Measurements from ENCODE around the gene ERG28.

ERG28 gene

GRCh38 chr14:75628816-75629215, 31.9 kb downstream of the ERG28 start:
- no peaks in the 10 kb centered on the region for H3K36me3 ChIP-seq (ENCODE audit: insufficient read depth, low read length)
- no peak overlapping the region for H3K4me3 ChIP-seq (ENCODE audit: low read length)
- H3K9me3 ChIP-seq (ENCODE audit: low read length), result no peaks in the 10 kb centered on the region
- H3K4me1 ChIP-seq (ENCODE audit: insufficient read depth, low read length), result peaks cover 2% of the 10 kb centered on the region
- no peak overlapping the region for H2AFZ ChIP-seq (ENCODE audit: low read depth, low read length)
- no peaks in the 10 kb centered on the region for H3K27me3 ChIP-seq (ENCODE audit: insufficient read depth, low read length)

DNA sequence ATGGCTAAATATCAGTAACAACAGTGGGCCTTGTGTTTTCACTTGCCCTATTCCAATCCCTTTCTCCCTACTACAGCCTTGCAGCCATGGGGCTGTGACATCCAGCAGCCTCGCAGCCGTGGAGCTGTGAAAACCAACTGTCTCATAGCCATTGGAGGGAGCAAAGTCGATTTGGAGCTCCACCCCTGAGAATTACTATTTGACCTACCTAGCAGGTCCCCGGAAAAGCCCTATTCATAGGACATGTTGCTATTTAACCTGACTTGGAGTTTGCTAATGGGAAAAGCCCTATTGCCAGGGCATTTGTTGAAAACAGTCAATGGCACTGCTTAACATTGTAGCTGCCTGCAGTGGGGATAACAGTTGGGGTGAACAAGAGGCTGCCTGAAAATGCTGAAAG, 33.3 kb downstream of the ERG28 start:
- Histone ChIP-seq H3K9me3 (ENCODE audit: low read length) (no peaks in the 10 kb centered on the region), H3K27me3 (ENCODE audit: insufficient read depth, low read length) (no peaks in the 10 kb centered on the region), H3K4me3 (ENCODE audit: low read length) (no peak overlapping the region), H3K36me3 (ENCODE audit: insufficient read depth, low read length) (no peaks in the 10 kb centered on the region), H2AFZ (ENCODE audit: low read depth, low read length) (no peak overlapping the region), H3K4me1 (ENCODE audit: insufficient read depth, low read length) (peaks cover 2% of the 10 kb centered on the region)

DNA sequence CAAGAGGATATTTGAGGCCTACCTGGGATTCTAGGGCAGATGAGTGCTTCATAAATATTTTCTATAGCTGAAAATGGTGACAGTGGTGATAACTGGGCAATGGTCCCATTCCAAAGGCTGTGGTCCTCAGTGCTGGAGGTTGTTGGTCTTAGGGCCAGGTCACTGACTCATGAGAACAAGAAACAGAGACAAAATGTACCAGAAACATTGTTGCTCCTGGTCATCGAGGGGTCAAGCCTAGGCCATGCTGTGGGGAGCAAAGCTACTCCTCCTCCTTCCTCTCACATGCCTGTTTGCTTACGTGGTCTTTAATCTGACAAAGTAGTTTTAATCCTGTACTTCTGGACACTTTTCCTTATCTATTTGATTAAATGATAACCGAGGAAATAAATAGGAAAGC, 33.8 kb downstream of the ERG28 start:
- peaks cover 2% of the 10 kb centered on the region for H3K4me1 ChIP-seq (ENCODE audit: insufficient read depth, low read length)
- H3K27me3 ChIP-seq (ENCODE audit: insufficient read depth, low read length), result no peaks in the 10 kb centered on the region
- H2AFZ ChIP-seq (ENCODE audit: low read depth, low read length), result no peak overlapping the region
- H3K36me3 ChIP-seq (ENCODE audit: insufficient read depth, low read length), result no peaks in the 10 kb centered on the region
- no peaks in the 10 kb centered on the region for H3K9me3 ChIP-seq (ENCODE audit: low read length)
- no peak overlapping the region for H3K4me3 ChIP-seq (ENCODE audit: low read length)

- Histone ChIP-seq H3K36me3 (ENCODE audit: insufficient read depth, low read length) (no peaks in the 10 kb centered on the region), H3K27me3 (ENCODE audit: insufficient read depth, low read length) (no peaks in the 10 kb centered on the region), H3K4me1 (ENCODE audit: insufficient read depth, low read length) (peaks cover under 1% of the 10 kb centered on the region), H3K9me3 (ENCODE audit: low read length) (no peaks in the 10 kb centered on the region), H2AFZ (ENCODE audit: low read depth, low read length) (no peak overlapping the region), H3K4me3 (ENCODE audit: low read length) (no peak overlapping the region)
Measured at GRCh38 chr14:75626396-75626795, 34.3 kb downstream of the ERG28 start.

GRCh38 chr14:75625034-75625433, 35.6 kb downstream of the ERG28 start:
- Histone ChIP-seq H3K27me3 (ENCODE audit: insufficient read depth, low read length) (no peaks in the 10 kb centered on the region), H2AFZ (ENCODE audit: low read depth, low read length) (no peak overlapping the region), H3K36me3 (ENCODE audit: insufficient read depth, low read length) (no peaks in the 10 kb centered on the region), H3K4me3 (ENCODE audit: low read length) (no peak overlapping the region), H3K9me3 (ENCODE audit: low read length) (no peaks in the 10 kb centered on the region), H3K4me1 (ENCODE audit: insufficient read depth, low read length) (no peaks in the 10 kb centered on the region)

GRCh38 chr14:75619548-75619947, 41.1 kb downstream of the ERG28 start:
- H3K9me3 ChIP-seq (ENCODE audit: low read length), result no peaks in the 10 kb centered on the region
- H3K4me3 ChIP-seq (ENCODE audit: low read length), result no peak overlapping the region
- H3K36me3 ChIP-seq (ENCODE audit: insufficient read depth, low read length), result no peaks in the 10 kb centered on the region
- no peaks in the 10 kb centered on the region for H3K27me3 ChIP-seq (ENCODE audit: insufficient read depth, low read length)
- no peak overlapping the region for H2AFZ ChIP-seq (ENCODE audit: low read depth, low read length)
- no peaks in the 10 kb centered on the region for H3K4me1 ChIP-seq (ENCODE audit: insufficient read depth, low read length)

DNA sequence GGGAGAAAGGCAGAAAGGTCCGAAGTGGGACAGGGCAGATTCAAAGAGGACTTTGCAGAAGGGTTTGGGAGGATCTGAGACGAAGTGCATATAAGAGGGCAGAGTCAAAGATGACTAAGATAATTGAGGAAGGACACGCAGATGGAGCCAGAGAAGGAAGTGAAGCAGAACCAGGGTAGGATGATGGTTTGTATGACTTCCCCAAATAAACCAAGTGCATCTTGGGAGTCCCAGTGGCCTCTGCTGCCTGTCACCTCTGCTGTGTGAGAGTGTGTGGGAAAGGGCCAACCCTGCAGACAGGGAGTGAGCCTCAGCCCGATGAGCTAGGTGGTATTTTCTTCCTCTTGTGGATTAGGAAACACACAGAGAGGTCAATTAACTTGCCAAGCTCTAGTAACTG, 45.5 kb downstream of the ERG28 start:
- no peaks in the 10 kb centered on the region for H3K9me3 ChIP-seq (ENCODE audit: low read length)
- no peaks in the 10 kb centered on the region for H3K27me3 ChIP-seq (ENCODE audit: insufficient read depth, low read length)
- no peaks in the 10 kb centered on the region for H3K36me3 ChIP-seq (ENCODE audit: insufficient read depth, low read length)
- peaks cover 6% of the 10 kb centered on the region for H3K4me1 ChIP-seq (ENCODE audit: insufficient read depth, low read length)
- H2AFZ ChIP-seq (ENCODE audit: low read depth, low read length), result no peak overlapping the region
- H3K4me3 ChIP-seq (ENCODE audit: low read length), result no peak overlapping the region

- H3K4me1 ChIP-seq (ENCODE audit: insufficient read depth, low read length), result peaks cover 6% of the 10 kb centered on the region
- no peaks in the 10 kb centered on the region for H3K9me3 ChIP-seq (ENCODE audit: low read length)
- no peaks in the 10 kb centered on the region for H3K36me3 ChIP-seq (ENCODE audit: insufficient read depth, low read length)
- no peak overlapping the region for H2AFZ ChIP-seq (ENCODE audit: low read depth, low read length)
- H3K27me3 ChIP-seq (ENCODE audit: insufficient read depth, low read length), result no peaks in the 10 kb centered on the region
- H3K4me3 ChIP-seq (ENCODE audit: low read length), result no peak overlapping the region
Measured at GRCh38 chr14:75614179-75614578, 46.5 kb downstream of the ERG28 start.

GRCh38 chr14:75612157-75612556, 48.5 kb downstream of the ERG28 start:
- Histone ChIP-seq H3K36me3 (ENCODE audit: insufficient read depth, low read length) (no peaks in the 10 kb centered on the region), H3K4me3 (ENCODE audit: low read length) (no peak overlapping the region), H3K27me3 (ENCODE audit: insufficient read depth, low read length) (no peaks in the 10 kb centered on the region), H3K9me3 (ENCODE audit: low read length) (peaks cover 4% of the 10 kb centered on the region), H3K4me1 (ENCODE audit: insufficient read depth, low read length) (peaks cover 6% of the 10 kb centered on the region), H2AFZ (ENCODE audit: low read depth, low read length) (no peak overlapping the region)

GRCh38 chr14:75610834-75611233, 49.8 kb downstream of the ERG28 start:
- H3K4me1 ChIP-seq (ENCODE audit: insufficient read depth, low read length), result peaks cover 6% of the 10 kb centered on the region
- no peaks in the 10 kb centered on the region for H3K36me3 ChIP-seq (ENCODE audit: insufficient read depth, low read length)
- no peak overlapping the region for H2AFZ ChIP-seq (ENCODE audit: low read depth, low read length)
- no peaks in the 10 kb centered on the region for H3K27me3 ChIP-seq (ENCODE audit: insufficient read depth, low read length)
- H3K9me3 ChIP-seq (ENCODE audit: low read length), result peaks cover 4% of the 10 kb centered on the region
- H3K4me3 ChIP-seq (ENCODE audit: low read length), result no peak overlapping the region

DNA sequence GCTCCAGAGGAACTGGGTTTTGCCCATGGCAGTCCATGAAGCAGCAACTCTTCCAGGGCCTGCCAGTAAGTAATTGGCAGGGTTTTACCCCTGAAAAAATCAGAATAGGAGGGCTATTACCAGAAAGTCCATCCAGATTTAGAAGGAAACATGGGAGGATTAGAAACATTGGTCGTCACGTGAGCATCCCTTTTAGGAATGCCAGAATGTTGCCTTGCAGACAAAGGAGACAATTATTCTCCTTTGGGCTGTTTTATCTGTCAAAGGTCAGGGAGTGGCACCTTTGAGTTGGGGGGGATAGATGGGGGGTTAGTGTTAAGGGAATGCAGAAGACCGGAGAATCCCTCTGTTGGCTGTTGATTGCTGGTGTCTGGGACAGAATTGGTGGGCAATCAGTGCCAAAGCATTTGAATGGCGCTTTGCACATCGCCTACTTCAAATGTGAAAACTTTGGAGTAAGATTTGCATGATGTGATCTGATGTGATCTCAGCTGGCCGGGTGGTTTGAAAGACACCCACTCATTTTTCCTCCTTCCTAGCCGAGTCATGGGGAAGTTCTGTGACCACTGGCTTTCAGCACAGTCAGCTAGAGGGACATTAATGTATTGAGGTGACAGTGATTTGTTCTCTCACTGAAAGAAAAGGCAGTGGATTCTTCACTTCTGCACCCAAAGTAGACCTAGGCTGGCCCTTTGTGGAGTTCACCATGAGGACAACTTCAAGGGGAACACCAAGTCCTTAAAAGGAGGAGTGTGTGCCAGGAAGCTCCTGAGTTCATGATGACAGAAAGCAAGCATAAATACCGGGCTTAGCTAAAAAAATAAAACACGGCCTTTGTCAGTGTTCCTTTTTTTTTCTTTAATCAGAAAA, 50.8 kb downstream of the ERG28 start:
- Histone ChIP-seq H3K4me3 (ENCODE audit: low read length) (no peak overlapping the region), H3K27me3 (ENCODE audit: insufficient read depth, low read length) (no peaks in the 10 kb centered on the region), H2AFZ (ENCODE audit: low read depth, low read length) (no peak overlapping the region), H3K4me1 (ENCODE audit: insufficient read depth, low read length) (peaks cover 6% of the 10 kb centered on the region), H3K9me3 (ENCODE audit: low read length) (peaks cover 6% of the 10 kb centered on the region), H3K36me3 (ENCODE audit: insufficient read depth, low read length) (no peaks in the 10 kb centered on the region)

- Histone ChIP-seq H3K9me3 (ENCODE audit: low read length) (peaks cover 6% of the 10 kb centered on the region), H3K4me3 (ENCODE audit: low read length) (no peak overlapping the region), H3K27me3 (ENCODE audit: insufficient read depth, low read length) (no peaks in the 10 kb centered on the region), H3K36me3 (ENCODE audit: insufficient read depth, low read length) (no peaks in the 10 kb centered on the region), H3K4me1 (ENCODE audit: insufficient read depth, low read length) (peaks cover 6% of the 10 kb centered on the region), H2AFZ (ENCODE audit: low read depth, low read length) (no peak overlapping the region)
Measured at GRCh38 chr14:75609116-75609515, 51.6 kb downstream of the ERG28 start.

DNA sequence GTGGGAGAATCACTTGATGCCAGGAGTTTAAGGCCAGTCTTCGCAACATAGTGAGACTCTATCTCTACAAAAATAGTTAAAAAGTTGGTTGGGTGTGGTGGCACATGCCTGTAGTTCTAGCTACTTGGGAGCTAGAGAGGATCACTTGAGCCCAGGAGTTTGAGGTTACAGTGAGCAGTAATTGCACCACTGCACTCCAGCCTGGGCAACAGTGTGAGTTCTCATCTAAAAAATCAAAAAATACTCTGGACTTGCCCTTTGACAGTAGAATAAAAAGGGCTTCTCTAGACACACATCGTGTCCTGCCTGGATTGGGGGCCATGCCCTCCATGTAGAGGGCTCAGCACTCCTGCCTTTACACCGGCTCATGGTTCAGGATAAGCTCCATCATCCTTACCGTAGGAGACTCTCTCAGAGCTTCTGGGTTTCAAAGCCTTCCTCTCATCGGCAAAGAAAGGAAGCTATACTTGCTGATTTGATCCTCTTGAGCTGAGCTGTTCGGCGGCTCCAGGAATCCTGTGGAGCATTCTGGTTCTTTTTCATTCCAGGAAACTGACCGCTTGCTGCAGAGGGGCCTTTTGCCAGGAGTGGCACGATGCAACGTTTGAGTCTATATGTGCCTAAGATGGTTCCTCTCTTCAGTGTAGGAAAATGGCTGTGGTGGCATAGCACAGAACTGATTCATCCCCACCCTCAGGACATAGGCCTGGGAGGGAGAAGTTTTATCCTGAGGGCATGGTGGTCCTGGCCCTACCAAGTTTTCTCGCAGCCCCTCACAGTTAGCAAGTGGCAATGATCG, 52.6 kb downstream of the ERG28 start:
- H3K36me3 ChIP-seq (ENCODE audit: insufficient read depth, low read length), result no peaks in the 10 kb centered on the region
- no peak overlapping the region for H2AFZ ChIP-seq (ENCODE audit: low read depth, low read length)
- H3K4me3 ChIP-seq (ENCODE audit: low read length), result no peak overlapping the region
- peaks cover 6% of the 10 kb centered on the region for H3K9me3 ChIP-seq (ENCODE audit: low read length)
- H3K27me3 ChIP-seq (ENCODE audit: insufficient read depth, low read length), result no peaks in the 10 kb centered on the region
- H3K4me1 ChIP-seq (ENCODE audit: insufficient read depth, low read length), result peaks cover 6% of the 10 kb centered on the region

Data from neuron (in vitro differentiated cells).